Lower leg skin (tissue), 4 donors: ENCODE data around the gene ACOXL. TPM values are rescaled to one million over a fixed set of nuclear protein-coding genes. Genes with fewer than 3 reads are reported as not detected.

Source experiments
- DNase-seq, 2 donors: peaks; one replicate each; pipeline ENCODE4 v3.0.0-alpha.2; 2019; ENCODE audit warnings: low spot score in 2 of 2
- H3K4me3 ChIP-seq: fragments of 200-600 bp; sonication (generic); 2 replicates; pipeline ENCODE4 v1.5.1; 2017; ENCODE audit warnings: mild to moderate bottlenecking, low read depth; ENCODE audit not compliant: poor library complexity, severe bottlenecking
- POLR2A ChIP-seq, 2 donors: fragments of 450-650 bp; IDR thresholded peaks; one replicate each; pipeline ENCODE4 v1.6.1; 2016 to 2017; ENCODE audit warnings: antibody characterized with exemption in 2 of 2, mild to moderate bottlenecking in 1 of 2, moderate library complexity in 1 of 2
- WGBS, 2 donors: methylation state at CpG; one replicate each; pipeline ENCODE4 v1.1.5; 2018; 5-methylcytosine and 5-hydroxymethylcytosine counted together
- intact Hi-C: fragments of 100-400 bp; cut with DNase I; formaldehyde crosslinking; loops from one replicate; pipeline ENCODE4 v1.15.0; 2023; ENCODE audit warnings: low total_unique reads
- total RNA-seq, 4 donors: library from RNA; depleted of rRNA; stranded (reverse); fragments of >200 nt; gene quantifications; one replicate each; pipeline ENCODE4 v1.1.0, GENCODE V29; 2016
- TF ChIP-seq, protein P1 (sequence below), 3 donors: fragments of 450-650 bp; IDR thresholded peaks; one replicate each; pipeline ENCODE4 v1.5.1; 2016; ENCODE audit warnings: antibody characterized with exemption in 3 of 3, mild to moderate bottlenecking in 3 of 3, moderate library complexity in 2 of 3

ACOXL gene
- total RNA-seq, 4 donors from 2014 or later, result not detected

DNA sequence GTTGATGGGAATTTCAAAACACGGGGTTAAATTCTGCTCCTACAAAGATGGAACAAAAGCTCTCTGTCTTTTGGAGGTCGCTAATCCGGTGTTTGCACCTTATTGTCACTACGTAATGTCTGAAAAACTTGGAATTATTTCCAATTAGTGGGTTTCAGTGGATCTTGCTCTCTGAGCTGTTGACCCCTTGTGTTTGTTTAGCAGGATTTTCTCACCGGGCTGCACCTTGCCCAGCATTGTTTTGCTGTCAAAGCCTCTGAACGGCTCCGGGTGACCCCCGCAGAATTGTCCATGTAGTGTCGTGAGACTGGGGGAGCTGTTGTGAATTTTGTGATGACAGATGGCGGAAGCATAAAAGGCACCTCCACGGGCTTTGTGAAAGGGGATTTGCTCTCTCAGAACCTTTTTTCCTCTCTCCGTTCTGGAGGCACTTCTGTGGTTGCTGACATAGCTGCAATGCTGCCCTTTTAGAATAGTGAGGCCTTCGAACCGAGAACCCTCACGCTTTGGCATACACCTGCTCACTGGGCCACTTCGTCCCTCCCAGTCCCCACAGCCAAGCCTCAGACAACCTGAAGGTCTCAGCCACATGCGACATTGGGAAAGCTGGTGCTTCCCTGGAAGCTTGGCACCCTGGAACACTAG, 129.4 kb downstream of the ACOXL start:
- WGBS, 2 donors, result 78 to 81% methylated on average over 17 of the region's 17 CpGs
- DNase-seq, result no peak
- no peak for TF ChIP-seq POLR2A (IDR thresholded peaks at IDR 0.05)
- H3K4me3 ChIP-seq, result no peak overlapping the region
- intact Hi-C loops, result no loop called here

DNA sequence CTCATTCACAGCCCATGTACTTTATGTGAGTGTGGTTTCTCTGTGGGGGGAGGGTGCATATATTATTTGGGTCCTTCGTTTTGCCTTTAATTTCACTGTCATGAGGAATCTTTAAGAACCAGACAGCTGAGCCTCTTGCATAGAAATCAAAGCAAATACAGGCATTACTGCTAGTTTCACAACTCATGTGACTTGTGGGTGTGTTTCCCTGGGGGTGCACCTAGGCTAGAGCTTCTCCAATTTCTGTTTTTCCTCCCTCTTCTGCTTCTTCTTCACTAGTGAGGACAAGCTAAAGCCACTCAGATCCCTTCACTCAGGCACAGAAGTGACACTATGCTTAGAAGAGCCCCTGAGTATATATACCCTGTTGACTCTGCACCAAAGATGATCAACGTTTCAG, 131.4 kb downstream of the ACOXL start:
- intact Hi-C loops, result no loop called here

DNA sequence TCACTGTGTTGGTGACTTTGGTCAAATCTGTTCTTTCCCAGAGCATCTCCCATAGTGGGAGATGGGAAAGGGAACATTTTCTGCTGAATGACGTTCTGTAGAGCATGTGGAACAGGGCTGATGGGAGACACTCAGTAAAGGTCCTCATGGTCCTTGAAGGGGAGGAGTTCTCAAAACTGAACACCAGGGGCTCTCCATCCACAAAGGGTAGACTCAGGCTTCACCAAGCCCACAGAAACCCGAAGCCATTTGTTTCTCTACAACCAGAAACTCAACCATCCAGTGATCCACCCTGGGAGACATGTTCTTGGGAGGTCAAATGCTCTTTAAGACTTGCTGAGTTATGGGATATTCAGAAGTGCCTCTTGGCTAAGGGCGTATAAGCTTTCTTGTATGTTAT, 131.8 kb downstream of the ACOXL start:
- intact Hi-C loops, result no loop called here
- TF ChIP-seq POLR2A (IDR thresholded peaks at IDR 0.05), result no peak
- TF ChIP-seq, protein P1, sequence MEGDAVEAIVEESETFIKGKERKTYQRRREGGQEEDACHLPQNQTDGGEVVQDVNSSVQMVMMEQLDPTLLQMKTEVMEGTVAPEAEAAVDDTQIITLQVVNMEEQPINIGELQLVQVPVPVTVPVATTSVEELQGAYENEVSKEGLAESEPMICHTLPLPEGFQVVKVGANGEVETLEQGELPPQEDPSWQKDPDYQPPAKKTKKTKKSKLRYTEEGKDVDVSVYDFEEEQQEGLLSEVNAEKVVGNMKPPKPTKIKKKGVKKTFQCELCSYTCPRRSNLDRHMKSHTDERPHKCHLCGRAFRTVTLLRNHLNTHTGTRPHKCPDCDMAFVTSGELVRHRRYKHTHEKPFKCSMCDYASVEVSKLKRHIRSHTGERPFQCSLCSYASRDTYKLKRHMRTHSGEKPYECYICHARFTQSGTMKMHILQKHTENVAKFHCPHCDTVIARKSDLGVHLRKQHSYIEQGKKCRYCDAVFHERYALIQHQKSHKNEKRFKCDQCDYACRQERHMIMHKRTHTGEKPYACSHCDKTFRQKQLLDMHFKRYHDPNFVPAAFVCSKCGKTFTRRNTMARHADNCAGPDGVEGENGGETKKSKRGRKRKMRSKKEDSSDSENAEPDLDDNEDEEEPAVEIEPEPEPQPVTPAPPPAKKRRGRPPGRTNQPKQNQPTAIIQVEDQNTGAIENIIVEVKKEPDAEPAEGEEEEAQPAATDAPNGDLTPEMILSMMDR (IDR thresholded peaks at IDR 0.05), result no peak
- no peak overlapping the region for H3K4me3 ChIP-seq
- WGBS, 2 donors, result 85 to 89% methylated on average over 3 of the region's 3 CpGs
- DNase-seq, result no peak

More for the DNA sequence above, 131.4 kb downstream of the ACOXL start:
- H3K4me3 ChIP-seq, result no peak overlapping the region
- TF ChIP-seq, protein P1 (IDR thresholded peaks at IDR 0.05), result no peak
- no peak for TF ChIP-seq POLR2A (IDR thresholded peaks at IDR 0.05)
- DNase-seq, result no peak
- WGBS, 2 donors, result 65 to 72% methylated on average over 2 of the region's 2 CpGs

DNA sequence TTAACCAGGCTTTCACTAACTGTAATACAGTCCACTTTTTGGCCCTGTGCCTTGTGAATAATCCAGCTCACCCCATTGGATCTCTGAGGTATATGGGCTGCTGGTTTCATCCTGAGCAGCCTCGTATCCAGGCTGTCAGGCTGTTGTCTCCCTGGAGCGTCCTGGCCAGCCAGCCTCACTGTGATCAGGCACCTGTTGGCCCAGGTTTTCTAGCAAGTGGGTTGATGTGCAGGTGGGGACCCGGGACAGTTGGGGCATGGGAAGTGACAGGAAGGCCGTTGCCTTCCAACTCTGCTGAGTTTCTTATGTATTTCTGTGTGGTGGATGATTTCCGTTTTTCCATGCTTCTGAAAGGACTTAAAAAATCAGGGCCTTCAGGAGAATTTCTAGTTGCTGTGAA, 132.4 kb downstream of the ACOXL start:
- intact Hi-C loops, result no loop called here
- TF ChIP-seq, protein P1 (IDR thresholded peaks at IDR 0.05), result no peak
- TF ChIP-seq POLR2A (IDR thresholded peaks at IDR 0.05), result no peak
- H3K4me3 ChIP-seq, result no peak overlapping the region
- 76% methylated on average over 5 of the region's 5 CpGs for WGBS, 2 donors
- DNase-seq, result no peak

DNA sequence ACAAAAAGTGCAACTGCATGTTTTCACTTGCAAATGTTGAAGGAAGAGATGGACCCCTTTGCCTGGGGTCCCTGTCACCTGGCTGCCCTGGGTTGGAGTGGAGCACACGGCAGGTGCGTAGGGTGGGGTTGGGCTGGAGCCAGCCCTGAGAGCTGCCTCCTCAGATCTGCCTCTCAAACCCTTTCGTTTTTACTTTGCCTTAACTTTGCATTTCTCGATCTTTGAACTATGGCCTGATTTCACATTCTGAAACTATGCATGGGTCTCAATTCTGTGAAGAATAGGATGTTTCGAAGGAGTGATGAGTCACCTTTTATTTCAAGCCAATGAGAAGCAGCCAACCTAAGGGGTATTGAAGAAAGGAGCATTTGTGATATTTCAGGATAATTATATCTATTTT, 132.8 kb downstream of the ACOXL start:
- intact Hi-C loops, result no loop called here
- no peak for TF ChIP-seq POLR2A (IDR thresholded peaks at IDR 0.05)
- TF ChIP-seq, protein P1 (IDR thresholded peaks at IDR 0.05), result no peak
- no peak for DNase-seq
- H3K4me3 ChIP-seq, result no peak overlapping the region
- 48 to 53% methylated on average over 5 of the region's 5 CpGs for WGBS, 2 donors

DNA sequence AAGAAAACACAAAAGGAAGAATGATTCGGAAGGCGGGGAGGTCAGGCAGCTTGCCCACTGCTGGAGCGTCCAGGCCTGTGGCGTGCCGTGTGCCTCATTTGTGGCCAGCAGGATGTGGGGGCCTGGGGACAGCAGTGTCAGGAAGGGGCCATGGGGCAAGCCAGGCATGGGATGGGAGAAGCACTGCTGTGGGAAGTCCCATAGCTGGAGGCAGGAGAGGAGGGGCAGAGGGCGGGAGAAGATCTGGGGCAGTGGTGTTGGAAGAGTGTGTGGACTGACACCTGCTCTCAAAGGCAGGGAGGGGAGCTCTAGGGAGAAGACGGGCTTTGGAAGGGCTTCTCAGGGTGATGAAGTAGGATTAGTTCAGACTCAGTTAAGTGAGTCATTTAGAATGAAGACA, 133.7 kb downstream of the ACOXL start:
- no peak overlapping the region for H3K4me3 ChIP-seq
- WGBS, 2 donors, result 69 to 74% methylated on average over 7 of the region's 7 CpGs
- no peak for DNase-seq
- no peak for TF ChIP-seq POLR2A (IDR thresholded peaks at IDR 0.05)
- TF ChIP-seq, protein P1 (IDR thresholded peaks at IDR 0.05), result no peak
- intact Hi-C loops, result no loop called here
